ENCODE data around the gene MYO1F.

MYO1F gene

GRCh38 chr19:8488365-8488764, 88.9 kb downstream of the MYO1F start:
- peaks cover 55% of the 10 kb centered on the region for H3K36me3 Mint-ChIP-seq (ENCODE audit: low read depth)
- no peaks in the 10 kb centered on the region for H3K4me1 Mint-ChIP-seq
- TF ChIP-seq CTCF (IDR thresholded peaks at IDR 0.05) = no peak
- H3K27me3 Mint-ChIP-seq (ENCODE audit: low read depth, poor library complexity) = peaks cover 3% of the 10 kb centered on the region
- no peaks in the 10 kb centered on the region for H3K9me3 Mint-ChIP-seq
- no peak for DNase-seq
- H3K27ac Mint-ChIP-seq = peak overlapping the region; percentile 94
- no peak overlapping the region for H3K4me3 Mint-ChIP-seq

GRCh38 chr19:8487137-8487851, 89.9 kb downstream of the MYO1F start:
- Mint-ChIP-seq H3K4me3 (no peak overlapping the region), H3K4me1 (no peaks in the 10 kb centered on the region), H3K9me3 (no peaks in the 10 kb centered on the region), H3K27me3 (ENCODE audit: low read depth, poor library complexity) (peaks cover 3% of the 10 kb centered on the region), H3K36me3 (ENCODE audit: low read depth) (peaks cover 64% of the 10 kb centered on the region), H3K27ac (peak overlapping the region; percentile 94)
- DNase-seq = no peak
- TF ChIP-seq CTCF (IDR thresholded peaks at IDR 0.05) = no peak

- Mint-ChIP-seq H3K36me3 (ENCODE audit: low read depth) (peaks cover 68% of the 10 kb centered on the region), H3K27me3 (ENCODE audit: low read depth, poor library complexity) (peaks cover 3% of the 10 kb centered on the region), H3K27ac (peak overlapping the region; percentile 70), H3K9me3 (no peaks in the 10 kb centered on the region), H3K4me3 (no peak overlapping the region), H3K4me1 (no peaks in the 10 kb centered on the region)
- no peak for DNase-seq
- TF ChIP-seq CTCF (IDR thresholded peaks at IDR 0.05) = no peak
These were observed 90.5 kb downstream of the MYO1F start for GRCh38 chr19:8486661-8487136.

GRCh38 chr19:8485561-8486371, 91.5 kb downstream of the MYO1F start:
- Mint-ChIP-seq H3K4me1 (peaks cover 9% of the 10 kb centered on the region), H3K36me3 (ENCODE audit: low read depth) (peaks cover 77% of the 10 kb centered on the region)
- no peak for TF ChIP-seq CTCF (IDR thresholded peaks at IDR 0.05)

GRCh38 chr19:8484331-8484894, 92.8 kb downstream of the MYO1F start:
- Mint-ChIP-seq H3K4me3 (no peak overlapping the region), H3K27ac (no peak overlapping the region), H3K36me3 (ENCODE audit: low read depth) (peaks cover 80% of the 10 kb centered on the region)

More at GRCh38 chr19:8485561-8486371, 91.5 kb downstream of the MYO1F start:
- no peaks in the 10 kb centered on the region for H3K9me3 Mint-ChIP-seq
- peak overlapping the region; percentile 70 for H3K27ac Mint-ChIP-seq
- DNase-seq = no peak
- no peak overlapping the region for H3K4me3 Mint-ChIP-seq
- peaks cover 3% of the 10 kb centered on the region for H3K27me3 Mint-ChIP-seq (ENCODE audit: low read depth, poor library complexity)

More at GRCh38 chr19:8484331-8484894, 92.8 kb downstream of the MYO1F start:
- H3K4me1 Mint-ChIP-seq = peaks cover 9% of the 10 kb centered on the region
- TF ChIP-seq CTCF (IDR thresholded peaks at IDR 0.05) = no peak
- peaks cover 3% of the 10 kb centered on the region for H3K27me3 Mint-ChIP-seq (ENCODE audit: low read depth, poor library complexity)
- DNase-seq = no peak
- no peaks in the 10 kb centered on the region for H3K9me3 Mint-ChIP-seq
